HEK293 (cell line): Measurements from ENCODE around the gene VASN.

Source experiments
- CTCF ChIP-seq: fragments of 450-650 bp; formaldehyde crosslinking; IDR thresholded peaks from 2 replicates; pipeline ENCODE4 v1.5.1; 2016; ENCODE audit warnings: missing biosample characterization, missing genetic modification characterization
- OVOL3 ChIP-seq: fragments of 450-650 bp; formaldehyde crosslinking; IDR thresholded peaks from 2 replicates; pipeline ENCODE4 v1.5.1; 2016; ENCODE audit warnings: missing biosample characterization, missing genetic modification characterization
- ZBTB7A ChIP-seq: fragments of 450-650 bp; formaldehyde crosslinking; IDR thresholded peaks from 2 replicates; pipeline ENCODE4 v1.5.1; 2016; ENCODE audit warnings: low read depth, missing biosample characterization, missing genetic modification characterization
- ZNF274 ChIP-seq, 2 experiments: fragments of 200-500 bp in 1 of 2; fragments of 450-650 bp in 1 of 2; sonication (Bioruptor generic) in 1 of 2; formaldehyde crosslinking in 1 of 2; IDR thresholded peaks; 2 replicates each; pipeline versions ENCODE4 v1.5.1 to v1.6.1; 2014 to 2016; ENCODE audit warnings: borderline replicate concordance in 1 of 2, inconsistent platforms in 1 of 2, low read length in 1 of 2, missing biosample characterization in 1 of 2, missing genetic modification characterization in 1 of 2
- ZNF366 ChIP-seq: fragments of 450-650 bp; formaldehyde crosslinking; conservative IDR thresholded peaks from 2 replicates; pipeline ENCODE4 v1.5.1; 2016; ENCODE audit warnings: missing biosample characterization, missing genetic modification characterization
- ZNF518A ChIP-seq: fragments of 450-650 bp; formaldehyde crosslinking; conservative IDR thresholded peaks from 2 replicates; pipeline ENCODE4 v1.5.1; 2016; ENCODE audit warnings: low read depth, missing biosample characterization, missing genetic modification characterization
- ZNF571 ChIP-seq: fragments of 450-650 bp; formaldehyde crosslinking; IDR thresholded peaks from 2 replicates; pipeline ENCODE4 v1.5.0; 2017; ENCODE audit warnings: missing biosample characterization, missing genetic modification characterization
- ZNF639 ChIP-seq: fragments of 450-650 bp; formaldehyde crosslinking; IDR thresholded peaks from 2 replicates; pipeline ENCODE4 v1.5.1; 2016; ENCODE audit warnings: missing biosample characterization, missing genetic modification characterization
- ZNF76 ChIP-seq: fragments of 450-650 bp; formaldehyde crosslinking; IDR thresholded peaks from 2 replicates; pipeline ENCODE4; 2016; ENCODE audit warnings: low read depth, missing biosample characterization, missing genetic modification characterization, borderline replicate concordance
- ZSCAN30 ChIP-seq: fragments of 450-650 bp; IDR thresholded peaks from 2 replicates; pipeline ENCODE4 v1.5.1; 2018; ENCODE audit warnings: missing biosample characterization, mild to moderate bottlenecking, missing genetic modification characterization, moderate library complexity

GRCh38 chr16:4426021-4426684 lies 54.5 kb downstream of the VASN start:
- TF ChIP-seq ZSCAN30 (tag by site-specific recombination) (no peak), ZNF366 (tag by site-specific recombination) (no peak), ZNF571 (tag by site-specific recombination) (no peak), CTCF (no peak; the same call in 1 of the 2 replicates), OVOL3 (tag by site-specific recombination) (no peak), ZBTB7A (no peak), ZNF76 (tag by site-specific recombination) (no peak), ZNF639 (tag by site-specific recombination) (no peak), ZNF518A (no peak), ZNF274 (IDR thresholded peaks at IDR 0.05; ENCODE audit: low read length) (no peak), ZNF274 (tag by site-specific recombination; IDR thresholded peaks at IDR 0.05; ENCODE audit: borderline replicate concordance) (no peak)
